Fibroblast of skin of right biceps (primary cell): Measurements from ENCODE around the gene MYOG.

Experiments
- DNase-seq: peaks from one replicate; pipeline ENCODE4 v3.0.0-alpha.2; 2013

The MYOG gene

GRCh38 chr1:203085528-203086406 lies at the start of gene MYOG:
MYOG (minus strand) TSS chr1:203086012; CDS start chr1:203085961, 51 bp downstream.
- no peak for DNase-seq

GRCh38 chr1:203133970-203134725 lies 48.3 kb upstream of the MYOG start:
- DNase-seq = peak; percentile 59

DNA sequence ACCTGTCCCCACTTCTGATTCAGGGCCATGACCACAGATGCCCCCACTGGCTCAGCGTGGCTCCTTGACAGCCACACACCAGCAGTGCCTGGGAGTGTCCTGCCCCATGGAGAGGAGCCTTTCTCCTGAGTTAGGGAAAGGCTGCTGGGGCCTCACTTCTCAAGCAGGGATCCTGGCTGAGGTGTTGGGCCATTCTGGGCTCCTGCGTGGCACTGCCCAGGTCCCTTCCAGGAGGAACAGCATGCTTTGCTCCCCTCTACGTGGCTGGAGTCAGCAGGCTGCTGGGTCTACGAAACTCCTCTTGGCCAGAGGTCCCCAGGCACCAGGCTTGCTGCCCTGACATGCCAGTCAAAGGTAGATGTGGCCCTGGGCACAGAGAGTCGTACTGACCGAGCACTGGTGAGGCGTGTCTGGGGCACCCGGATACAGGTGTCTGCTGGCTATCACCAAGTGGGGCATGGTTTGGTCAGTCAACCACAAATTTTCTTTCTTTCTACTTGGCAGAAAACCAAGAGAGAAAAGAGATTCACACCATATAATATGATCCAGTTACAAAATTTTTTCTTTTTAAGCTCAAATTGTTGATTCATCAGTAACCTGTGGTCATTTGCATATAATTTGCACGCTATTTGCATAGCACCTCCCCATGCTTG lies 45.9 kb upstream of the MYOG start:
- no peak for DNase-seq

- DNase-seq = no peak
Observed at GRCh38 chr1:203130358-203130985, 44.7 kb upstream of the MYOG start.

DNA sequence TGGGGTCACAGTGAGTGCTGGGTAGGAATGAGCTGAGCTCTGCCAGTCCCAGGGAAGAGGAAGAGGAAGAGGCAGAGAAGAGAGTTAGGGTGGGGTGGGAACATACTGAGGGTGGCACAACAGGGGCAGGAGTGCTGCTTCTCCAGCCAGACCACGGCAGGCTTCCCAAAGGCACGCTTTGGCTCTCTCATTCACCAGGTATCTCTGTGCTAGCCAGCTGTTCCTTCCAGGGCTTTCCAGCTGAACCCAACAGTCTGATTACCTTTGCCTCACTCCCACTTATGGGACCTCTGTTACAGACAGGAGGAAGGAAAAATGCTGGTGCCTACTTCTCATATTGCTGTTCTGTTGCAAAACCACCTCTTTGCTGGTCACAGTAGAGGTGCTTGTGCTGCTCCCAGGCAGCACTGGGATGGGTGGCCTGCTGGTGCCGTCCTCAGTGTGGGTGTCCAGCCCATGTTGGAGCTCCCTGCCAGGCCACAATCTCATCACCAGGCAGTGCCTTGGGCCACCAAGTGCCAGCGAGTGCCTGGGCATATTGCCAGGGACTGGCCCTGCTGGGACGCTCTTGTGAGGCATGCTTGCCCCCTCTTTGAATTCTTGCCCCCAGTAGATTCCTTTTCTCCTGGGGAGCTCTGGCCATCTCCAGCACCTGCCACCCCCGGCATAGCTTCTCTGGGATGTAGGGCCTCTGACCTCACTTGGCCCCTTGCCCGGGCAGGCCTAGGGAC lies 43.9 kb upstream of the MYOG start:
- no peak for DNase-seq

GRCh38 chr1:203128716-203129500 lies 43.1 kb upstream of the MYOG start:
- DNase-seq = no peak

GRCh38 chr1:203128431-203128715 lies 42.6 kb upstream of the MYOG start:
- no peak for DNase-seq

- peak; percentile 49 for DNase-seq
Observed at GRCh38 chr1:203127666-203128430, 42.0 kb upstream of the MYOG start, which contains the start of gene ADORA1. ADORA1 (plus strand) TSS chr1:203127726; CDS start chr1:203128842, 1,116 bp downstream.

DNA sequence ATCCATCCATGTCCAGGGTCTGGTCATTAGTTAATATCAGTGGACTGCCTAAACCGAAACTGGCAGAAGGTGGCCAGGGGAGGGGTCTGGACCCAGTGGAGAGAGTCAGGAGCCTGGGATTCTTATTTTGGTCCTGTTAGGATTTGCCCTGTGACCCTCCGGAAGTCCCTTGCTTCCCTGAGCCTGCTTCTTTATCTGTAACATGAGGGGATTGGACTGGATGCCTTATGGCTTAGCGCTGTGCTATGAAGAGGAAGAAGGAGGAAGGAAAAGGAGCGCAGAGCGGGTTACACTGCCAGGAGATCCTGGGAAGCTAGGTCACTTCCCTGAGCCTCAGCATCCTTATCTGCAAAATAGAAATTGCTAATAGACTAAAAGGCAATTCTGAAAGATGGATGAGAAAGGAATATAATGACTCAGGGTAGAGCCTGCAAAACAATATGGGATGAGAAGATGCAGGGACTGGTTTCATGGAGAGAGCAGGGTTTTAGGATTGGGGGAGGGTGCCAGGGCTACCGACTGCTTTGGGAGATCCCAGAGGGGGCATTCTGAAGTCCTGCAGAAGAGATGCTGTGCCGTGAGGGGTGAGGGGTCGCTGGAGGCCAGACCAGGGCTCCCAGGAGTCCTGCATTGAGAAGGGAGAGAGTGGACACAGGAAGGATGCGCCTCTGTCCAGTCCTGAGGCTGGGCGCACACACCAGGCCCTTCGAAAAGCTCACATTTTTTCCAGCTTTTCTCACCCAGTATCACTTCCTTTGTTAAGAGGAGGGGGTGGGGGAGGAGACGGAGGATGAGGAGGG lies 41.3 kb upstream of the MYOG start:
- peak; percentile 40 for DNase-seq

- peak; percentile 49 for DNase-seq
Observed at GRCh38 chr1:203126151-203126865, 40.5 kb upstream of the MYOG start.

GRCh38 chr1:203124546-203125317 lies 38.9 kb upstream of the MYOG start:
- peak; percentile 20 for DNase-seq

- no peak for DNase-seq
Observed at GRCh38 chr1:203124011-203124410, 38.2 kb upstream of the MYOG start.

DNA sequence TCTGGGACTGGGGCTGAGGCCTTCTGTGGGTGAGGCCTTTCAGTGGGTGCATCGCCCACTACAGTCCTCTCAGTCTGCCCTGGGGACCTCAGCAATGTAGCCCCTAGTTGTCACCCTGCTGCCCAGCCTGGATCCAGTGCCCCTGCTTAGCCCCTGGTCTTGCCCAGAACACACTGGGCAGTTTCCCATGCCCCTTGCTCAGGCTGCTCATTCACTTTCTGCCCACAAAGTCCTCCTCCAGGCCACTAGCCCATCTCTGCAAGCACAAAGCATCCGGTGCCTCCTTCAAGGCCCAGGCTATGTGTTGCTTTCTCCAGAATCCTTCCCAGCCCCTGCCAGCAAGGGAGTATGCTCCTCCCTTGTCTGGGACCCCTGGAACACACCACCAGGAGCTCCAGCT lies 36.3 kb upstream of the MYOG start:
- no peak for DNase-seq

GRCh38 chr1:203121186-203122015 lies 35.6 kb upstream of the MYOG start:
- no peak for DNase-seq

GRCh38 chr1:203120325-203121153 lies 34.7 kb upstream of the MYOG start:
- DNase-seq = no peak
